ENCODE measurements around the gene RC3H1. TPM values are rescaled to one million over a fixed set of nuclear protein-coding genes. Genes with fewer than 3 reads are reported as not detected.

The RC3H1 gene
- total RNA-seq, 2 donors from 2014 or later: 25.3 to 41.5 TPM

- ATAC-seq (ENCODE audit: insufficient number of reproducible peaks, low FRiP score, low read depth) (no peak), DNase-seq (ENCODE audit: low spot score) (no peak)
- H3K4me1 ChIP-seq (ENCODE audit: control insufficient read depth in 1 of 2, low read depth in 2 of 2): no peaks in the 10 kb centered on the region
- no peaks in the 10 kb centered on the region for H3K27me3 ChIP-seq (replicated peaks; ENCODE audit: insufficient read depth)
- no peaks in the 10 kb centered on the region for H3K36me3 ChIP-seq
- no peak overlapping the region for H3K4me3 ChIP-seq
- TF ChIP-seq CTCF (IDR thresholded peaks at IDR 0.05): no peak
- no peaks in the 10 kb centered on the region for H3K9me3 ChIP-seq
- no peak overlapping the region for H3K27ac ChIP-seq
These were observed 128.5 kb downstream of the RC3H1 start for GRCh38 chr1:173893611-173894010.

- no peak for DNase-seq (ENCODE audit: low spot score)
- Histone ChIP-seq H3K4me3 (no peak overlapping the region), H3K36me3 (peaks cover 14% of the 10 kb centered on the region), H3K4me1 (ENCODE audit: control insufficient read depth in 1 of 2, low read depth in 2 of 2) (no peaks in the 10 kb centered on the region), H3K27ac (no peak overlapping the region), H3K9me3 (no peaks in the 10 kb centered on the region), H3K27me3 (replicated peaks; ENCODE audit: insufficient read depth) (no peaks in the 10 kb centered on the region)
- no peak for TF ChIP-seq CTCF (IDR thresholded peaks at IDR 0.05)
- no peak for ATAC-seq (ENCODE audit: insufficient number of reproducible peaks, low FRiP score, low read depth)
These were observed 132.3 kb downstream of the RC3H1 start for GRCh38 chr1:173889885-173890284.

GRCh38 chr1:173888749-173889148, 133.4 kb downstream of the RC3H1 start:
- H3K27me3 ChIP-seq (replicated peaks; ENCODE audit: insufficient read depth): no peaks in the 10 kb centered on the region
- H3K4me3 ChIP-seq: no peak overlapping the region
- ATAC-seq (ENCODE audit: insufficient number of reproducible peaks, low FRiP score, low read depth) (no peak), DNase-seq (ENCODE audit: low spot score) (no peak)
- no peaks in the 10 kb centered on the region for H3K4me1 ChIP-seq (ENCODE audit: control insufficient read depth in 1 of 2, low read depth in 2 of 2)
- H3K9me3 ChIP-seq: no peaks in the 10 kb centered on the region
- H3K36me3 ChIP-seq: peaks cover 14% of the 10 kb centered on the region
- H3K27ac ChIP-seq: no peak overlapping the region
- no peak for TF ChIP-seq CTCF (IDR thresholded peaks at IDR 0.05)

GRCh38 chr1:173887627-173888026, 134.5 kb downstream of the RC3H1 start:
- H3K4me3 ChIP-seq: no peak overlapping the region
- no peak overlapping the region for H3K27ac ChIP-seq
- H3K36me3 ChIP-seq: peaks cover 14% of the 10 kb centered on the region
- H3K4me1 ChIP-seq (ENCODE audit: control insufficient read depth in 1 of 2, low read depth in 2 of 2): no peaks in the 10 kb centered on the region
- DNase-seq (ENCODE audit: low spot score) (no peak), ATAC-seq (ENCODE audit: insufficient number of reproducible peaks, low FRiP score, low read depth) (no peak)
- H3K27me3 ChIP-seq (replicated peaks; ENCODE audit: insufficient read depth): no peaks in the 10 kb centered on the region
- no peak for TF ChIP-seq CTCF (IDR thresholded peaks at IDR 0.05)
- H3K9me3 ChIP-seq: no peaks in the 10 kb centered on the region

- ATAC-seq (ENCODE audit: insufficient number of reproducible peaks, low FRiP score, low read depth): no peak
- no peak for DNase-seq (ENCODE audit: low spot score)
- Histone ChIP-seq H3K27ac (no peak overlapping the region), H3K27me3 (replicated peaks; ENCODE audit: insufficient read depth) (no peaks in the 10 kb centered on the region), H3K4me3 (no peak overlapping the region), H3K36me3 (peaks cover 14% of the 10 kb centered on the region), H3K9me3 (no peaks in the 10 kb centered on the region), H3K4me1 (ENCODE audit: control insufficient read depth in 1 of 2, low read depth in 2 of 2) (no peaks in the 10 kb centered on the region)
- TF ChIP-seq CTCF (IDR thresholded peaks at IDR 0.05): no peak
These were observed 135.2 kb downstream of the RC3H1 start for GRCh38 chr1:173886746-173887611.

All from thoracic aorta (tissue), 2 donors.